Muscle layer of colon (tissue), 2 donors: ENCODE data around the gene MRPS33.

Experiments used
- H3K27ac ChIP-seq: one replicate; pipeline ENCODE4 v1.7.0; 2013; ENCODE audit warnings: low read depth, mild to moderate bottlenecking, low read length, moderate library complexity
- H3K27me3 ChIP-seq, 2 donors: one replicate each; pipeline ENCODE4 v1.7.0; 2013; ENCODE audit warnings: low read length in 2 of 2, mild to moderate bottlenecking in 2 of 2; ENCODE audit not compliant: insufficient read depth in 2 of 2, control insufficient read depth in 1 of 2
- H3K36me3 ChIP-seq: one replicate; pipeline ENCODE4 v1.7.0; 2013; ENCODE audit warnings: mild to moderate bottlenecking, low read length; ENCODE audit not compliant: insufficient read depth
- H3K4me1 ChIP-seq: one replicate; pipeline ENCODE4 v1.7.0; 2013; ENCODE audit warnings: mild to moderate bottlenecking, low read length; ENCODE audit not compliant: insufficient read depth
- H3K4me3 ChIP-seq, 2 donors: one replicate each; pipeline ENCODE4 v1.7.0; 2013; ENCODE audit warnings: low read length in 2 of 2, low read depth in 1 of 2, mild to moderate bottlenecking in 1 of 2, moderate library complexity in 1 of 2
- H3K9ac ChIP-seq: one replicate; pipeline ENCODE4 v1.7.0; 2013; ENCODE audit warnings: low read length
- H3K9me3 ChIP-seq: one replicate; pipeline ENCODE4 v1.7.0; 2013; ENCODE audit warnings: mild to moderate bottlenecking, low read length
- donor health status: abdominal sarcoma.
- donor health status: Adenocarcinoma of cecum.

The MRPS33 gene

GRCh38 chr7:141011443-141011842, 3.3 kb downstream of the MRPS33 start:
- Histone ChIP-seq H3K9me3 (no peaks in the 10 kb centered on the region), H3K9ac (no peak overlapping the region), H3K4me1 (peaks cover 11% of the 10 kb centered on the region), H3K36me3 (peaks cover 26% of the 10 kb centered on the region), H3K4me3 (no peak overlapping the region), H3K27ac (no peak overlapping the region), H3K27me3 (no peaks in the 10 kb centered on the region)

GRCh38 chr7:141003172-141004065, 11.3 kb downstream of the MRPS33 start:
- no peaks in the 10 kb centered on the region for H3K9me3 ChIP-seq
- H3K36me3 ChIP-seq: peaks cover 25% of the 10 kb centered on the region
- no peak overlapping the region for H3K9ac ChIP-seq
- H3K27me3 ChIP-seq: no peaks in the 10 kb centered on the region
- H3K4me3 ChIP-seq: no peak overlapping the region
- H3K4me1 ChIP-seq: no peaks in the 10 kb centered on the region
- H3K27ac ChIP-seq: no peak overlapping the region

- H3K36me3 ChIP-seq: peaks cover 10% of the 10 kb centered on the region
- no peak overlapping the region for H3K4me3 ChIP-seq
- no peaks in the 10 kb centered on the region for H3K9me3 ChIP-seq
- H3K9ac ChIP-seq: no peak overlapping the region
- no peaks in the 10 kb centered on the region for H3K27me3 ChIP-seq
- no peaks in the 10 kb centered on the region for H3K4me1 ChIP-seq
- H3K27ac ChIP-seq: no peak overlapping the region
Observed at GRCh38 chr7:141001546-141001945, 13.2 kb downstream of the MRPS33 start.

GRCh38 chr7:141001122-141001521, 13.6 kb downstream of the MRPS33 start:
- H3K27ac ChIP-seq: no peak overlapping the region
- no peaks in the 10 kb centered on the region for H3K4me1 ChIP-seq
- H3K9ac ChIP-seq: no peak overlapping the region
- no peaks in the 10 kb centered on the region for H3K27me3 ChIP-seq
- no peak overlapping the region for H3K4me3 ChIP-seq
- H3K36me3 ChIP-seq: peaks cover 5% of the 10 kb centered on the region
- no peaks in the 10 kb centered on the region for H3K9me3 ChIP-seq

- H3K9me3 ChIP-seq: no peaks in the 10 kb centered on the region
- no peaks in the 10 kb centered on the region for H3K36me3 ChIP-seq
- H3K9ac ChIP-seq: no peak overlapping the region
- no peaks in the 10 kb centered on the region for H3K27me3 ChIP-seq
- H3K27ac ChIP-seq: no peak overlapping the region
- H3K4me3 ChIP-seq: no peak overlapping the region
- no peaks in the 10 kb centered on the region for H3K4me1 ChIP-seq
Observed at GRCh38 chr7:140998715-140999114, 16.0 kb downstream of the MRPS33 start.

GRCh38 chr7:140992422-140992821, 22.3 kb downstream of the MRPS33 start:
- Histone ChIP-seq H3K36me3 (no peaks in the 10 kb centered on the region), H3K4me3 (no peak overlapping the region), H3K4me1 (no peaks in the 10 kb centered on the region), H3K9me3 (no peaks in the 10 kb centered on the region), H3K27me3 (no peaks in the 10 kb centered on the region), H3K27ac (no peak overlapping the region), H3K9ac (no peak overlapping the region)

GRCh38 chr7:140990193-140990962, 24.4 kb downstream of the MRPS33 start:
- Histone ChIP-seq H3K27me3 (no peaks in the 10 kb centered on the region), H3K36me3 (no peaks in the 10 kb centered on the region), H3K4me1 (no peaks in the 10 kb centered on the region), H3K27ac (no peak overlapping the region), H3K4me3 (no peak overlapping the region), H3K9me3 (no peaks in the 10 kb centered on the region), H3K9ac (no peak overlapping the region)

GRCh38 chr7:140989068-140989467, 25.7 kb downstream of the MRPS33 start:
- Histone ChIP-seq H3K4me1 (no peaks in the 10 kb centered on the region), H3K27me3 (no peaks in the 10 kb centered on the region), H3K27ac (no peak overlapping the region), H3K9ac (no peak overlapping the region), H3K4me3 (no peak overlapping the region), H3K36me3 (no peaks in the 10 kb centered on the region), H3K9me3 (no peaks in the 10 kb centered on the region)

GRCh38 chr7:140983802-140984201, 30.9 kb downstream of the MRPS33 start:
- H3K9ac ChIP-seq: no peak overlapping the region
- H3K4me3 ChIP-seq: no peak overlapping the region
- H3K36me3 ChIP-seq: no peaks in the 10 kb centered on the region
- H3K4me1 ChIP-seq: no peaks in the 10 kb centered on the region
- H3K27me3 ChIP-seq: no peaks in the 10 kb centered on the region
- no peak overlapping the region for H3K27ac ChIP-seq
- no peaks in the 10 kb centered on the region for H3K9me3 ChIP-seq

GRCh38 chr7:140982508-140982907, 32.2 kb downstream of the MRPS33 start:
- Histone ChIP-seq H3K9me3 (no peaks in the 10 kb centered on the region), H3K4me1 (no peaks in the 10 kb centered on the region), H3K27me3 (no peaks in the 10 kb centered on the region), H3K27ac (no peak overlapping the region), H3K4me3 (no peak overlapping the region), H3K36me3 (no peaks in the 10 kb centered on the region), H3K9ac (no peak overlapping the region)

GRCh38 chr7:140981951-140982350, 32.8 kb downstream of the MRPS33 start:
- Histone ChIP-seq H3K27ac (no peak overlapping the region), H3K27me3 (no peaks in the 10 kb centered on the region), H3K9me3 (no peaks in the 10 kb centered on the region), H3K4me1 (no peaks in the 10 kb centered on the region), H3K36me3 (no peaks in the 10 kb centered on the region), H3K4me3 (no peak overlapping the region), H3K9ac (no peak overlapping the region)
